Stimulated activated CD8-positive, alpha-beta memory T cell treated with anti-CD3 and anti-CD28 coated beads, Interleukin-7, amount 100 ng/mL, for 48 hours (primary cell): ENCODE data around the gene SERGEF.

ENCODE experiments used
- DNase-seq, 2 donors: peaks; one replicate each; pipeline ENCODE4 v3.0.0-alpha.2; 2020; ENCODE audit warnings: low read depth in 1 of 2; ENCODE audit errors: extremely low read depth in 1 of 2

Gene SERGEF

GRCh38 chr11:17774232-17775034, 238.4 kb downstream of the SERGEF start:
- no peak for DNase-seq

GRCh38 chr11:17773674-17774073, 239.2 kb downstream of the SERGEF start:
- no peak for DNase-seq

GRCh38 chr11:17772704-17773600, 239.9 kb downstream of the SERGEF start:
- no peak for DNase-seq

GRCh38 chr11:17771841-17772401, 240.9 kb downstream of the SERGEF start:
- DNase-seq = no peak

- DNase-seq = no peak
Observed at GRCh38 chr11:17771415-17771814, 241.4 kb downstream of the SERGEF start.

- DNase-seq = no peak
Observed at GRCh38 chr11:17770917-17771316, 241.9 kb downstream of the SERGEF start.

- no peak for DNase-seq
Observed at GRCh38 chr11:17770048-17770652, 242.7 kb downstream of the SERGEF start.

- DNase-seq = no peak
Observed at GRCh38 chr11:17769218-17769617, 243.6 kb downstream of the SERGEF start.

GRCh38 chr11:17768547-17768946, 244.3 kb downstream of the SERGEF start:
- no peak for DNase-seq

GRCh38 chr11:17767914-17768313, 244.9 kb downstream of the SERGEF start:
- no peak for DNase-seq

GRCh38 chr11:17767301-17767885, 245.5 kb downstream of the SERGEF start:
- no peak for DNase-seq

- DNase-seq = no peak
Observed at GRCh38 chr11:17766590-17766989, 246.3 kb downstream of the SERGEF start.

GRCh38 chr11:17766073-17766359, 246.8 kb downstream of the SERGEF start:
- no peak for DNase-seq

GRCh38 chr11:17765356-17766072, 247.3 kb downstream of the SERGEF start:
- DNase-seq = no peak

- DNase-seq = no peak
Observed at GRCh38 chr11:17764446-17765218, 248.2 kb downstream of the SERGEF start.

- no peak for DNase-seq
Observed at GRCh38 chr11:17763703-17764102, 249.1 kb downstream of the SERGEF start.

- DNase-seq = no peak
Observed at GRCh38 chr11:17763244-17763643, 249.6 kb downstream of the SERGEF start.

GRCh38 chr11:17762309-17762974, 250.4 kb downstream of the SERGEF start:
- no peak for DNase-seq
